RWPE2 (cell line): ENCODE data around the gene MNS1.
"Not testable (repeated sequence)": the region's sequence is repeated elsewhere in the genome, so short reads cannot be mapped to it uniquely, and the experiment has no call there.

ENCODE experiments used
- ATAC-seq: fragments of 200-7000 bp; cut with Tn5 transposase; 3 replicates; pipeline ENCODE4 v1.9.1; 2021; ENCODE audit warnings: low read depth
- DNase-seq: peaks from one replicate; pipeline ENCODE4 v3.0.0-alpha.2; 2020; ENCODE audit warnings: low spot score
- H3K27ac ChIP-seq: fragments of 450-650 bp; 2 replicates; pipeline ENCODE4 v1.5.1; 2017; ENCODE audit warnings: mild to moderate bottlenecking; ENCODE audit not compliant: poor library complexity, severe bottlenecking
- H3K27me3 ChIP-seq: fragments of 250-450 bp; sonication (Bioruptor Pico); 2 replicates; pipeline ENCODE4 v1.5.1; 2021; ENCODE audit warnings: mild to moderate bottlenecking, moderate library complexity; ENCODE audit not compliant: insufficient read depth, poor library complexity, severe bottlenecking
- H3K36me3 ChIP-seq: fragments of 250-450 bp; sonication (Bioruptor Pico); 2 replicates; pipeline ENCODE4 v1.5.1; 2020; ENCODE audit warnings: low read depth, mild to moderate bottlenecking, moderate library complexity
- H3K4me1 ChIP-seq: fragments of 250-450 bp; sonication (Bioruptor Pico); 2 replicates; pipeline ENCODE4 v1.5.1; 2021; ENCODE audit warnings: mild to moderate bottlenecking, moderate library complexity; ENCODE audit not compliant: insufficient read depth, poor library complexity, severe bottlenecking
- H3K4me3 ChIP-seq: fragments of 250-450 bp; sonication (Bioruptor Pico); 2 replicates; pipeline ENCODE4 v1.5.1; 2021; ENCODE audit warnings: mild to moderate bottlenecking, moderate library complexity; ENCODE audit not compliant: severe bottlenecking
- H3K9me3 ChIP-seq: fragments of 250-450 bp; sonication (Bioruptor Pico); 2 replicates; pipeline ENCODE4 v1.5.1; 2021; ENCODE audit warnings: mild to moderate bottlenecking, moderate library complexity; ENCODE audit not compliant: severe bottlenecking
- CTCF ChIP-seq: fragments of 450-650 bp; IDR thresholded peaks from one replicate; pipeline ENCODE4 v1.5.1; 2017; ENCODE audit warnings: mild to moderate bottlenecking, moderate library complexity; ENCODE audit not compliant: poor library complexity, severe bottlenecking

MNS1 gene

DNA sequence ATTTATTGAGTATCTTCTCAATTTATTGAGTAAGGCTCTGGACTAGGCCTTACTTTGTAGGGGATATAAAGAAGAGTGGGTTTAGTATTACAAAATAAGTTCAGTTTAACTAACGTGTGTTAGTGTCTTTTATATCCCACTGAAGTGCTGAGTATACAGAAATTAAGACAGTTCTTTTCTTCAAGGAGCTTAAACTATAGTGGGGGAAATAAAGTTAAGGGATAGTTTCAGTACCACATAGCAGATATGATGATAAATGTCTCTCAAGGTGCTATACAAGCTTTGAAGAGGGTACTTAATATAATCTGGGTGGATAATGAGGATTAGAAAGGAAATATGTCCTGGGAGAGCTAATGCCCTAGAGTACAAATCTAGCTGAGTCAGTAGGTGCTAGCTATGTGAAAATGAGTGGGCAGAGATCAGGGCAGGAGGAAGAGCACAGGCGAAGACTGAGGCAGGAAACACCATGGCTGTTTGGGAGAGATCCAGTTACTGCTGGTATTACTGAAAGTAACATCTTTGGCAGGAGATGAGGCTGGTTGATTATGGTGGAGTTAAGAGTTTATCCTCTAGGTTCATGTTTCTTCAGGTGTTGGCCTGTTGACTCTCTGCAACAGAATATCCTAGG lies 53.7 kb downstream of the MNS1 start:
- TF ChIP-seq CTCF: no peak
- H3K4me1 ChIP-seq: no peaks in the 10 kb centered on the region
- no peaks in the 10 kb centered on the region; the same call in 1 of the 2 replicates for H3K36me3 ChIP-seq
- no peak for DNase-seq
- no peaks in the 10 kb centered on the region for H3K27me3 ChIP-seq
- no peak overlapping the region for H3K27ac ChIP-seq
- no peak; the same call in 2 of the 3 replicates for ATAC-seq
- H3K9me3 ChIP-seq: no peaks in the 10 kb centered on the region
- no peak overlapping the region for H3K4me3 ChIP-seq

GRCh38 chr15:56410721-56411120 lies 54.2 kb downstream of the MNS1 start:
- DNase-seq (no peak), ATAC-seq (no peak)
- H3K4me1 ChIP-seq: no peaks in the 10 kb centered on the region
- TF ChIP-seq CTCF: no peak
- no peak overlapping the region for H3K27ac ChIP-seq
- no peaks in the 10 kb centered on the region for H3K27me3 ChIP-seq
- no peaks in the 10 kb centered on the region for H3K9me3 ChIP-seq
- no peak overlapping the region for H3K4me3 ChIP-seq
- H3K36me3 ChIP-seq: no peaks in the 10 kb centered on the region; the same call in 1 of the 2 replicates

DNA sequence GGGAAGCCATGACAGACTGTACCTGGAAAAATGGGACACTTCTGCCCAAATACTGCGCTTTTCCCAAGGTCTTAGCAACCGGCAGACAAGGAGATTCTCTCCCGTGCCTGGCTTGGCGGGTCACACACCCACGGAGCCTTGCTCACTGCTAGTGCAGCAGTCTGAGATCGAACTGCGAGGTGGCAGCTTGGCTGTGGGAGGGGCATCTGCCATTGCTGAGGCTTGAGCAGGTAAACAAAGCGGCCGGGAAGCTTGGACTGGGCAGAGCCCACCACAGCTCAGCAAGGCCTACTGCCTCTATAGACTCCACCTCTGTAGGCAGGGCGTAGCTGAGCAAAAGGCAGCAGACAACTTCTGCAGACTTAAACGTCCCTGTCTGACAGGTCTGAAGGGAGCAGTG lies 65.7 kb downstream of the MNS1 start:
- H3K4me3 ChIP-seq, H3K27me3 ChIP-seq, H3K36me3 ChIP-seq, DNase-seq, ATAC-seq, H3K4me1 ChIP-seq, H3K27ac ChIP-seq, H3K9me3 ChIP-seq: not testable (repeated sequence)

GRCh38 chr15:56397325-56397724 lies 67.6 kb downstream of the MNS1 start:
- H3K4me1 ChIP-seq, H3K9me3 ChIP-seq, ATAC-seq, DNase-seq, H3K36me3 ChIP-seq, H3K4me3 ChIP-seq, H3K27ac ChIP-seq, H3K27me3 ChIP-seq: not testable (repeated sequence)

GRCh38 chr15:56394909-56395308 lies 70.0 kb downstream of the MNS1 start:
- no peaks in the 10 kb centered on the region for H3K36me3 ChIP-seq

More at GRCh38 chr15:56394909-56395308, 70.0 kb downstream of the MNS1 start:
- Histone ChIP-seq H3K9me3 (no peaks in the 10 kb centered on the region), H3K4me1 (peaks cover 2% of the 10 kb centered on the region), H3K4me3 (no peak overlapping the region), H3K27me3 (no peaks in the 10 kb centered on the region), H3K27ac (no peak overlapping the region)
- DNase-seq (no peak), ATAC-seq (no peak)
- TF ChIP-seq CTCF: no peak
